Mesenchymal stem cell (in vitro differentiated cells and primary cell): ENCODE measurements around the gene RBFA.

ENCODE experiments used
- DNase-seq: peaks from one replicate; pipeline ENCODE4 v3.0.0-alpha.2; 2013
- H2AFZ ChIP-seq: one replicate; pipeline ENCODE4 v1.6.1; 2013; ENCODE audit warnings: low read depth, mild to moderate bottlenecking, control low read depth, inconsistent platforms, low read length, moderate library complexity
- H2AK5ac ChIP-seq: 2 replicates; pipeline ENCODE4 v1.6.1; 2013; ENCODE audit warnings: low read length, moderate library complexity, mild to moderate bottlenecking, inconsistent platforms; ENCODE audit not compliant: severe bottlenecking
- H2BK120ac ChIP-seq: one replicate; pipeline ENCODE4 v1.6.1; 2013; ENCODE audit warnings: low read depth, mild to moderate bottlenecking, inconsistent platforms, low read length, moderate library complexity
- H2BK12ac ChIP-seq, 2 experiments: one replicate each; pipeline ENCODE4 v1.6.1; 2013; ENCODE audit warnings: inconsistent platforms in 2 of 2, low read length in 2 of 2, mild to moderate bottlenecking in 2 of 2, moderate library complexity in 2 of 2, control low read depth in 1 of 2
- H2BK15ac ChIP-seq: one replicate; pipeline ENCODE4 v1.6.1; 2013; ENCODE audit warnings: mild to moderate bottlenecking, low read depth, inconsistent platforms; ENCODE audit not compliant: poor library complexity, severe bottlenecking
- H2BK5ac ChIP-seq: 2 replicates; pipeline ENCODE4 v1.6.1; 2013; ENCODE audit warnings: low read depth, mild to moderate bottlenecking, low read length, control low read depth, inconsistent platforms; ENCODE audit not compliant: poor library complexity, severe bottlenecking
- H3K14ac ChIP-seq, 2 experiments: one replicate each; pipeline ENCODE4 v1.6.1; 2013; ENCODE audit warnings: inconsistent platforms in 2 of 2, low read length in 2 of 2, control low read depth in 1 of 2, mild to moderate bottlenecking in 1 of 2, moderate library complexity in 1 of 2
- H3K18ac ChIP-seq, 2 experiments: one replicate each; pipeline ENCODE4 v1.6.1; 2013; ENCODE audit warnings: inconsistent platforms in 2 of 2, low read length in 2 of 2, control low read depth in 1 of 2, low read depth in 1 of 2, mild to moderate bottlenecking in 1 of 2
- H3K23ac ChIP-seq, 2 experiments: one replicate each; pipeline ENCODE4 v1.6.1; 2013; ENCODE audit warnings: inconsistent platforms in 2 of 2, low read length in 2 of 2, mild to moderate bottlenecking in 2 of 2, moderate library complexity in 2 of 2, control low read depth in 1 of 2
- H3K27ac ChIP-seq: 2 replicates; pipeline ENCODE4 v1.5.1; 2013; ENCODE audit warnings: mild to moderate bottlenecking, moderate library complexity, low read length, control low read depth, inconsistent platforms; ENCODE audit not compliant: poor library complexity, severe bottlenecking
- H3K27me3 ChIP-seq, 2 experiments: 2 replicates each; pipeline versions ENCODE4 v1.6.1 to v1.7.0; 2013; ENCODE audit warnings: low read length in 2 of 2, mild to moderate bottlenecking in 2 of 2, moderate library complexity in 2 of 2, control low read depth in 1 of 2, inconsistent platforms in 1 of 2; ENCODE audit not compliant: control insufficient read depth in 1 of 2, insufficient read depth in 1 of 2
- H3K36me3 ChIP-seq, 2 experiments: 2 replicates each; pipeline versions ENCODE4 v1.6.1 to v1.7.0; 2013; ENCODE audit warnings: low read length in 2 of 2, control low read depth in 1 of 2, inconsistent platforms in 1 of 2, low read depth in 1 of 2, mild to moderate bottlenecking in 1 of 2; ENCODE audit not compliant: insufficient read depth in 2 of 2, control insufficient read depth in 1 of 2
- H3K4ac ChIP-seq, 2 experiments: one replicate each; pipeline ENCODE4 v1.6.1; 2013; ENCODE audit warnings: inconsistent platforms in 2 of 2, low read length in 2 of 2, mild to moderate bottlenecking in 2 of 2, moderate library complexity in 2 of 2, control low read depth in 1 of 2, low read depth in 1 of 2
- H3K4me1 ChIP-seq: 2 replicates; pipeline ENCODE4 v1.6.1; 2013; ENCODE audit warnings: low read depth, low read length, control low read depth; ENCODE audit not compliant: control insufficient read depth, insufficient read depth
- H3K4me2 ChIP-seq: 2 replicates; pipeline ENCODE4 v1.6.1; 2013; ENCODE audit warnings: low read length, mild to moderate bottlenecking, inconsistent platforms; ENCODE audit not compliant: poor library complexity, severe bottlenecking
- H3K4me3 ChIP-seq, 2 experiments: 2 replicates each; pipeline versions ENCODE4 v1.5.1 to v1.7.0; 2013; ENCODE audit warnings: low read length in 2 of 2, mild to moderate bottlenecking in 2 of 2, control low read depth in 1 of 2, low read depth in 1 of 2; ENCODE audit not compliant: insufficient read depth in 1 of 2
- H3K79me1 ChIP-seq: replicated peaks from 2 replicates; pipeline ENCODE4 v1.6.1; 2013; ENCODE audit warnings: mild to moderate bottlenecking, control low read depth, low read length, inconsistent platforms; ENCODE audit not compliant: poor library complexity, severe bottlenecking
- H3K9ac ChIP-seq: 2 replicates; pipeline ENCODE4 v1.7.0; 2013; ENCODE audit warnings: mild to moderate bottlenecking, low read length, moderate library complexity
- H3K9me3 ChIP-seq: 2 replicates; pipeline ENCODE4 v1.7.0; 2013; ENCODE audit warnings: mild to moderate bottlenecking, low read length; ENCODE audit not compliant: control insufficient read depth
- H4K8ac ChIP-seq: one replicate; pipeline ENCODE4 v1.6.1; 2013; ENCODE audit warnings: inconsistent platforms, mild to moderate bottlenecking, low read length, moderate library complexity
- H4K91ac ChIP-seq: one replicate; pipeline ENCODE4 v1.6.1; 2013; ENCODE audit warnings: mild to moderate bottlenecking, low read length, inconsistent platforms
- WGBS: methylation state at CpG from one replicate; pipeline ENCODE4 v1.1.7; 2013; ENCODE audit warnings: mixed read lengths; 5-methylcytosine and 5-hydroxymethylcytosine counted together

The RBFA gene

DNA sequence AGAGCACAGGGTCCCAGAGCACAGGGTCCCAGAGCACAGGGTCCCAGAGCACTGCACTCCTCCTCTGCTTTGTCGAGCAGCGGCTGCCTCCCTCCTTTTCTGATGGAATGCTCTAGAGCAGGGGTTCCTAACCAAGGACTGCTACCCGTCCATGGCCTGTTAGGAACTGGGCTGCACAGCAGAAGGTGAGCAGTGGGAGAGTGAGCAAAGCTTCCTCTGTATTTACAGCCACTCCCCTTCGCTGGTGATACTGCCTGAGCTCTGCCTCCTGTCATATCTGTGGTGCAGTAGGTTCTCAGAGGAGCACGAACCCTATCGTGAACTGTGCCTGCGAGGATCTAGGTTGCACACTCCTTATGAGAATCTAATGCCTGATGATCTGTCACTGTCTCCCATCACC, 41.7 kb downstream of the RBFA start:
- 87% methylated on average over 7 of the region's 7 CpGs for WGBS

DNA sequence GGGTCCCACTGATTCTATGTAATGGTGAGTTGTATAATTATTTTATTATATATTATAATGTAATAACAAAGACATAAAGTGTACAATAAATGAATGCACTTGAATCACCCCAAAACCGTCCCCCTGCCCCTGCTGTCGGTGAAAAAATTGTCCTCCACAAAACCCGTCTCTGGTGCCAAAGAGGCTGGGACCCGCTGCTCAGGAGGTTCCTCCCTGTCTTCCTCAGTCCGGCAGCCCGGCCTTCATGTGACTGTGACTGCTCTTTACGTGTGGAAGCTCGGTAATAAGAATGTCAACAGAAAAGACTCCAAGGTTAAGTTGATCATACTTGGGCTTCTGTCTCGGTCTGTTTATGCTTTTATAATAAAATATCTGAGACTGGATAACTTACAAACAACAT, 42.1 kb downstream of the RBFA start:
- no peak overlapping the region for H4K91ac ChIP-seq
- H3K4me2 ChIP-seq = no peak overlapping the region
- H2BK5ac ChIP-seq = no peak overlapping the region
- no peak overlapping the region for H3K14ac ChIP-seq
- peaks cover 0 to 4% of the 10 kb centered on the region in 2 experiments for H3K27me3 ChIP-seq
- H3K9ac ChIP-seq = no peak overlapping the region
- no peaks in the 10 kb centered on the region for H3K79me1 ChIP-seq
- no peak overlapping the region for H2AFZ ChIP-seq
- H2AK5ac ChIP-seq = no peak overlapping the region
- no peak overlapping the region for H3K27ac ChIP-seq
- H2BK15ac ChIP-seq = no peak overlapping the region
- WGBS = 91% methylated on average over 8 of the region's 9 CpGs
- no peak for DNase-seq
- no peak overlapping the region for H3K23ac ChIP-seq
- no peak overlapping the region for H4K8ac ChIP-seq
- H3K4ac ChIP-seq = no peak overlapping the region
- H3K4me1 ChIP-seq = peaks cover 3% of the 10 kb centered on the region
- no peaks in the 10 kb centered on the region for H3K36me3 ChIP-seq
- no peaks in the 10 kb centered on the region for H3K9me3 ChIP-seq
- no peak overlapping the region for H2BK12ac ChIP-seq
- no peak overlapping the region for H3K4me3 ChIP-seq
- no peak overlapping the region for H2BK120ac ChIP-seq
- H3K18ac ChIP-seq = no peak overlapping the region

More for the DNA sequence above, 41.7 kb downstream of the RBFA start:
- no peak overlapping the region for H3K18ac ChIP-seq
- H3K4me2 ChIP-seq = no peak overlapping the region
- H2BK15ac ChIP-seq = no peak overlapping the region
- no peak overlapping the region for H2AFZ ChIP-seq
- H3K27ac ChIP-seq = no peak overlapping the region
- no peak overlapping the region for H4K8ac ChIP-seq
- H2BK5ac ChIP-seq = no peak overlapping the region
- no peak overlapping the region for H3K14ac ChIP-seq
- no peaks in the 10 kb centered on the region for H3K36me3 ChIP-seq
- no peak overlapping the region for H3K4me3 ChIP-seq
- H3K9me3 ChIP-seq = no peaks in the 10 kb centered on the region
- H3K4me1 ChIP-seq = peaks cover 3% of the 10 kb centered on the region
- H2AK5ac ChIP-seq = no peak overlapping the region
- no peak overlapping the region for H3K23ac ChIP-seq
- no peak overlapping the region for H2BK12ac ChIP-seq
- no peak overlapping the region for H3K9ac ChIP-seq
- H3K27me3 ChIP-seq = peaks cover 0 to 4% of the 10 kb centered on the region in 2 experiments
- H4K91ac ChIP-seq = no peak overlapping the region
- no peaks in the 10 kb centered on the region for H3K79me1 ChIP-seq
- no peak for DNase-seq
- H3K4ac ChIP-seq = no peak overlapping the region
- no peak overlapping the region for H2BK120ac ChIP-seq

DNA sequence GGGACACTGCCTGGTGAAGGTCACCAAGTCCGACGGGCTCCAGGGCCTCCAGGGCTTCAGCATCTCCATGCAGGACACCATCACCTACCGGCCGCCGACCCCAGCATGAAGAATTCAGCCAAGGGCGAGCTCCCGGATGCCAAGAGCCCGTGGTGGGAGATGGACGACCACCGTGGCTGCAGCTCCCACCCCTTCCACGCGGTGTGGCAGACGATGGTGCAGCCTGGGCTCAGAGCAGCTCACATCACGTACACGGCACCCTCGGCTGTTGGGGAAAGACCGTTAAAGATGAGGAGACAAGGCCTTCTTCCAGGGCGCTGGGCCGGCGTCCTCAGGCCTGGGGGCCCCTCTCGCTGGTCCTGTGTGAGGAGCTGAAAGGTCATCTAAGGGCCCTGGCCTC, 43.6 kb downstream of the RBFA start:
- Histone ChIP-seq H4K91ac (no peak overlapping the region), H3K14ac (no peak overlapping the region), H3K4me1 (peaks cover 3% of the 10 kb centered on the region), H3K36me3 (no peaks in the 10 kb centered on the region), H2BK15ac (no peak overlapping the region), H2BK12ac (no peak overlapping the region), H4K8ac (no peak overlapping the region), H3K9ac (no peak overlapping the region), H3K4ac (no peak overlapping the region), H3K18ac (no peak overlapping the region), H3K27me3 (peaks cover 0 to 9% of the 10 kb centered on the region in 2 experiments), H3K4me2 (no peak overlapping the region), H2AK5ac (no peak overlapping the region), H3K4me3 (no peak overlapping the region), H3K27ac (no peak overlapping the region), H2BK120ac (no peak overlapping the region), H2AFZ (no peak overlapping the region), H3K23ac (no peak overlapping the region), H3K79me1 (no peaks in the 10 kb centered on the region), H3K9me3 (peaks cover 5% of the 10 kb centered on the region), H2BK5ac (no peak overlapping the region)
- WGBS = 93% methylated on average over 21 of the region's 21 CpGs
- no peak for DNase-seq
